Astrocyte (in vitro differentiated cells and primary cell): Measurements from ENCODE around the gene PRR15L. TPM values are rescaled to one million over a fixed set of nuclear protein-coding genes. Genes with fewer than 3 reads are reported as not detected.

Experiments used
- total RNA-seq: library from RNA; stranded (reverse); gene quantifications from 2 replicates; pipeline ENCODE4 v1.2.1, GENCODE V29; 2021

Gene PRR15L
- total RNA-seq, 1 donor from 2014 or later = not detected

Other genes starting within 250 kb of the PRR15L start
- gene TBX21, start 224.6 kb downstream of the PRR15L start, total RNA-seq = not detected in 2 replicates
- gene OSBPL7, start 136.1 kb downstream of the PRR15L start, total RNA-seq = 20.7 and 21.4 TPM in 2 replicates
- gene MRPL10, start 126.3 kb downstream of the PRR15L start, total RNA-seq = 29.8 and 33.2 TPM in 2 replicates
- gene LRRC46, start 126.2 kb downstream of the PRR15L start, total RNA-seq = 0.30 and 0.62 TPM in 2 replicates
- 17.5 and 19.4 TPM in 2 replicates for gene SCRN2, start 116.6 kb downstream of the PRR15L start, total RNA-seq
- gene SP6, start 106.7 kb downstream of the PRR15L start, total RNA-seq = 1.3 and 1.6 TPM in 2 replicates
- 12.1 and 13.0 TPM in 2 replicates for gene SP2, start 61.6 kb downstream of the PRR15L start, total RNA-seq
- gene PNPO, start 16.3 kb downstream of the PRR15L start, total RNA-seq = 12.0 and 14.1 TPM in 2 replicates
- gene CDK5RAP3, start 13.2 kb upstream of the PRR15L start, total RNA-seq = 59.1 and 62.8 TPM in 2 replicates
- gene COPZ2, start 79.9 kb upstream of the PRR15L start, total RNA-seq = 25.1 and 38.3 TPM in 2 replicates
- 344 and 348 TPM in 2 replicates for gene NFE2L1, start 90.5 kb upstream of the PRR15L start, total RNA-seq
- gene CBX1, start 143.6 kb upstream of the PRR15L start, total RNA-seq = 62.8 and 69.3 TPM in 2 replicates
- gene SNX11, start 149.9 kb upstream of the PRR15L start, total RNA-seq = 30.4 and 33.3 TPM in 2 replicates